H9 (cell line): Measurements from ENCODE around the gene S100A2. TPM values are rescaled to one million over a fixed set of nuclear protein-coding genes. Genes with fewer than 3 reads are reported as not detected.

Experiments used
- DNase-seq: peaks from one replicate; pipeline ENCODE4 v3.0.0-alpha.2; 2017
- H2AFZ ChIP-seq: one replicate; pipeline ENCODE4 v1.6.1; 2013; ENCODE audit warnings: mild to moderate bottlenecking, low read length, control low read depth, moderate library complexity
- H2AK5ac ChIP-seq: 2 replicates; pipeline ENCODE4 v1.6.1; 2013; ENCODE audit warnings: low read length, control low read depth, mixed read lengths; ENCODE audit not compliant: insufficient read length
- H2BK120ac ChIP-seq: one replicate; pipeline ENCODE4 v1.6.1; 2013; ENCODE audit warnings: low read depth, mild to moderate bottlenecking, low read length, control low read depth, inconsistent platforms; ENCODE audit not compliant: poor library complexity, severe bottlenecking
- H2BK12ac ChIP-seq: 2 replicates; pipeline ENCODE4 v1.6.1; 2013; ENCODE audit warnings: low read length, control low read depth, mixed read lengths, low read depth; ENCODE audit not compliant: insufficient read length
- H2BK15ac ChIP-seq: 2 replicates; pipeline ENCODE4 v1.6.1; 2013; ENCODE audit warnings: low read depth, low read length, control low read depth
- H2BK20ac ChIP-seq: one replicate; pipeline ENCODE4 v1.6.1; 2013; ENCODE audit warnings: low read depth, mild to moderate bottlenecking, low read length, control low read depth, inconsistent platforms; ENCODE audit not compliant: poor library complexity, severe bottlenecking
- H2BK5ac ChIP-seq: 2 replicates; pipeline ENCODE4 v1.6.1; 2013; ENCODE audit warnings: low read length, control low read depth, mixed read lengths; ENCODE audit not compliant: insufficient read length
- H3K14ac ChIP-seq: 2 replicates; pipeline ENCODE4 v1.6.1; 2013; ENCODE audit warnings: low read length, control low read depth; ENCODE audit not compliant: insufficient read depth
- H3K18ac ChIP-seq: 2 replicates; pipeline ENCODE4 v1.6.1; 2013; ENCODE audit warnings: low read depth, mild to moderate bottlenecking, mixed read lengths, low read length, control low read depth; ENCODE audit not compliant: insufficient read length
- H3K23ac ChIP-seq: 2 replicates; pipeline ENCODE4 v1.6.1; 2013; ENCODE audit warnings: low read length, control low read depth, mixed read lengths, low read depth; ENCODE audit not compliant: insufficient read length
- H3K23me2 ChIP-seq: 2 replicates; pipeline ENCODE4 v1.6.1; 2013; ENCODE audit warnings: low read depth, mild to moderate bottlenecking, mixed read lengths, low read length, control low read depth; ENCODE audit not compliant: insufficient read length, poor library complexity, severe bottlenecking
- H3K27ac ChIP-seq: 2 replicates; pipeline ENCODE4 v1.5.1; 2013; ENCODE audit warnings: low read length, control low read depth, mixed read lengths, low read depth; ENCODE audit not compliant: insufficient read length
- H3K27me3 ChIP-seq: 2 replicates; pipeline ENCODE4 v1.6.1; 2013; ENCODE audit warnings: low read length, control low read depth, inconsistent platforms; ENCODE audit not compliant: insufficient read depth
- H3K4ac ChIP-seq: 2 replicates; pipeline ENCODE4 v1.6.1; 2013; ENCODE audit warnings: low read depth, mild to moderate bottlenecking, control low read depth, inconsistent platforms, low read length, moderate library complexity
- H3K4me1 ChIP-seq: 2 replicates; pipeline ENCODE4 v1.6.1; 2013; ENCODE audit warnings: low read length, control low read depth, inconsistent platforms; ENCODE audit not compliant: insufficient read depth
- H3K4me2 ChIP-seq: 2 replicates; pipeline ENCODE4 v1.6.1; 2013; ENCODE audit warnings: low read length, control low read depth, mixed read lengths; ENCODE audit not compliant: insufficient read length, insufficient read depth
- H3K56ac ChIP-seq: 2 replicates; pipeline ENCODE4 v1.6.1; 2013; ENCODE audit warnings: low read depth, mild to moderate bottlenecking, mixed read lengths, low read length, control low read depth; ENCODE audit not compliant: insufficient read length
- H3K79me1 ChIP-seq: 2 replicates; pipeline ENCODE4 v1.6.1; 2013; ENCODE audit warnings: low read depth, mild to moderate bottlenecking, moderate library complexity, low read length, control low read depth, inconsistent platforms; ENCODE audit not compliant: insufficient read depth, poor library complexity, severe bottlenecking
- H3K79me2 ChIP-seq: 2 replicates; pipeline ENCODE4 v1.6.1; 2013; ENCODE audit warnings: low read length, control low read depth, inconsistent platforms; ENCODE audit not compliant: insufficient read depth
- H3K9ac ChIP-seq: 2 replicates; pipeline ENCODE4 v1.6.1; 2013; ENCODE audit warnings: low read length, control low read depth, mixed read lengths; ENCODE audit not compliant: insufficient read length; ENCODE audit errors: extremely low read depth
- H3K9me3 ChIP-seq: one replicate; pipeline ENCODE4 v1.6.1; 2013; ENCODE audit warnings: low read depth, low read length, inconsistent platforms; ENCODE audit not compliant: control insufficient read depth
- H3T11ph ChIP-seq: one replicate; pipeline ENCODE4 v1.6.1; 2013; ENCODE audit warnings: mild to moderate bottlenecking, low read length, control low read depth, inconsistent platforms
- H4K20me1 ChIP-seq: one replicate; pipeline ENCODE4 v1.6.1; 2013; ENCODE audit not compliant: control insufficient read depth, insufficient read length, insufficient read depth
- H4K5ac ChIP-seq: 2 replicates; pipeline ENCODE4 v1.6.1; 2013; ENCODE audit warnings: low read depth, mild to moderate bottlenecking, mixed read lengths, low read length, control low read depth; ENCODE audit not compliant: insufficient read length
- H4K8ac ChIP-seq: replicated peaks from 2 replicates; pipeline ENCODE4 v1.6.1; 2013; ENCODE audit warnings: low read length, control low read depth, mixed read lengths, low read depth; ENCODE audit not compliant: insufficient read length
- H4K91ac ChIP-seq: 2 replicates; pipeline ENCODE4 v1.6.1; 2013; ENCODE audit warnings: low read depth, mild to moderate bottlenecking, moderate library complexity, mixed read lengths, low read length, control low read depth; ENCODE audit not compliant: insufficient read length
- H3K27ac Mint-ChIP-seq, 3 experiments: 2 replicates in 2 of 3; 3 replicates in 1 of 3; pipeline ENCODE4 v1.8.0; 2020 to 2021; ENCODE audit warnings: mixed read lengths in 3 of 3, mild to moderate bottlenecking in 1 of 3, moderate library complexity in 1 of 3
- H3K27me3 Mint-ChIP-seq: 2 replicates; pipeline ENCODE4 v1.8.0; 2021; ENCODE audit warnings: low read depth, mild to moderate bottlenecking, moderate library complexity, mixed read lengths
- H3K36me3 Mint-ChIP-seq, 3 experiments: 2 replicates in 2 of 3; 3 replicates in 1 of 3; pipeline ENCODE4 v1.8.0; 2020 to 2021; ENCODE audit warnings: low read depth in 3 of 3, mixed read lengths in 3 of 3; ENCODE audit not compliant: insufficient read depth in 1 of 3
- H3K4me1 Mint-ChIP-seq, 2 experiments: 2 replicates each; pipeline ENCODE4 v1.8.0; 2020; ENCODE audit warnings: mixed read lengths in 2 of 2
- H3K4me3 Mint-ChIP-seq, 2 experiments: 2 replicates in 1 of 2; 3 replicates in 1 of 2; pipeline ENCODE4 v1.8.0; 2020 to 2021; ENCODE audit warnings: mild to moderate bottlenecking in 2 of 2, mixed read lengths in 2 of 2, moderate library complexity in 1 of 2
- H3K9me3 Mint-ChIP-seq, 2 experiments: 2 replicates in 1 of 2; 3 replicates in 1 of 2; pipeline ENCODE4 v1.8.0; 2020; ENCODE audit warnings: mild to moderate bottlenecking in 2 of 2, mixed read lengths in 2 of 2, moderate library complexity in 1 of 2
- CTCF ChIP-seq: fragments of 200-600 bp; sonication (generic); conservative IDR thresholded peaks from 3 replicates; pipeline ENCODE4 v1.8.0; 2021; ENCODE audit warnings: antibody characterized with exemption, mild to moderate bottlenecking
- WGBS: extraction: QIAGEN DNeasy Blood & Tissue Kit; methylation state at CpG from one replicate; pipeline ENCODE4 v1.1.7; 2013; ENCODE audit warnings: missing lambda C conversion rate, low lambda C conversion rate, mixed read lengths; ENCODE audit not compliant: insufficient read length; ENCODE audit errors: extremely low coverage; 5-methylcytosine and 5-hydroxymethylcytosine counted together
- total RNA-seq: library from RNA; stranded (reverse); gene quantifications from 2 replicates; pipeline ENCODE4 v1.2.1, GENCODE V29; 2021

S100A2 gene
- total RNA-seq, 1 experiment from 2014 or later = 0.57 TPM

- Histone ChIP-seq H3K14ac (no peak within 1 kb of the TSS; the same call in 1 of the 2 replicates), H3K79me1 (no peaks in the 10 kb centered on the region), H2BK5ac (no peak within 1 kb of the TSS), H3K27ac (no peak within 1 kb of the TSS), H2BK12ac (no peak within 1 kb of the TSS), H3K9me3 (no peaks in the 10 kb centered on the region), H3K4ac (no peak within 1 kb of the TSS), H3K79me2 (no peaks in the 10 kb centered on the region), H2AFZ (no peak within 1 kb of the TSS), H2BK15ac (no peak within 1 kb of the TSS), H3K56ac (no peak within 1 kb of the TSS), H3K27me3 (no peaks in the 10 kb centered on the region), H3K23me2 (peaks cover 3% of the 10 kb centered on the region), H3K9ac (no peak within 1 kb of the TSS), H4K8ac (no peak within 1 kb of the TSS), H4K20me1 (no peaks in the 10 kb centered on the region), H2BK120ac (no peak within 1 kb of the TSS), H3K4me1 (peaks cover 9% of the 10 kb centered on the region; the same call in 1 of the 2 replicates), H4K91ac (no peak within 1 kb of the TSS), H4K5ac (no peak within 1 kb of the TSS), H3K23ac (no peak within 1 kb of the TSS), H3K18ac (no peak within 1 kb of the TSS), H3T11ph (no peak within 1 kb of the TSS), H2BK20ac (no peak within 1 kb of the TSS), H2AK5ac (no peak within 1 kb of the TSS), H3K4me2 (peak within 1 kb of the TSS; percentile 2)
- Mint-ChIP-seq H3K27ac (peak within 1 kb of the TSS in 1 of 3 experiments; percentile 93; a peak in 2 of 7 replicates), H3K27me3 (peaks cover 2% of the 10 kb centered on the region; the same call in 1 of the 2 replicates), H3K9me3 (no peaks in the 10 kb centered on the region), H3K36me3 (no peaks in the 10 kb centered on the region), H3K4me3 (peak within 1 kb of the TSS; percentile 15 to 78; a peak in 4 of 5 replicates), H3K4me1 (peaks cover 40 to 68% of the 10 kb centered on the region in 2 experiments)
- no CpG with 5 or more reads among the region's 9 CpGs for WGBS
- TF ChIP-seq CTCF = no peak
- DNase-seq = peak; percentile 62
Measured at GRCh38 chr1:153612755-153613331, 47.2 kb upstream of the S100A2 start, which contains the start of gene S100A16. Gene S100A16, minus strand, starts transcription at chr1:153613137. Its CDS starts 4,986 bp downstream, at chr1:153608151.
